ENCODE results near the gene CFH. TPM values are rescaled to one million over a fixed set of nuclear protein-coding genes. Genes with fewer than 3 reads are reported as not detected.

CFH gene
- 121 and 272 TPM in 2 replicates for total RNA-seq (ENCODE audit: low replicate concordance)

DNA sequence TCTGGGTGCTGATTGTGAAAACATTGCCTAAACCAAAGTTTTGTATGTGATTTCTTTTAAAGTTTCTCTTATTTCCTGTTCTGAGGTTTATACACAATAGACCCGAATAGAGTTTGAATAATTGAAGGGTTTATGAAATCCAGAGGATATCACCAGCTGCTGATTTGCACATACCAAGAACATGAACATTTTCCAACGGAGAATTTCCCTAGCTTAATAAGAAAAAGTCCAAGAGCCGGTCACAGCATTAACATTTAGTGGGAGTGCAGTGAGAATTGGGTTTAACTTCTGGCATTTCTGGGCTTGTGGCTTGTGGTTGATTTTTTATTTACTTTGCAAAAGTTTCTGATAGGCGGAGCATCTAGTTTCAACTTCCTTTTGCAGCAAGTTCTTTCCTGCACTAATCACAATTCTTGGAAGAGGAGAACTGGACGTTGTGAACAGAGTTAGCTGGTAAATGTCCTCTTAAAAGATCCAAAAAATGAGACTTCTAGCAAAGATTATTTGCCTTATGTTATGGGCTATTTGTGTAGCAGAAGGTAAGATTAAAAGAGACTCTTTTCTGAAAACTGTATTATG, at the start of gene CFH:
TSS of gene CFH (plus strand) at position 407 of the 579 bp plus-strand sequence. CDS start at position 482, 75 bp downstream.

DNA sequence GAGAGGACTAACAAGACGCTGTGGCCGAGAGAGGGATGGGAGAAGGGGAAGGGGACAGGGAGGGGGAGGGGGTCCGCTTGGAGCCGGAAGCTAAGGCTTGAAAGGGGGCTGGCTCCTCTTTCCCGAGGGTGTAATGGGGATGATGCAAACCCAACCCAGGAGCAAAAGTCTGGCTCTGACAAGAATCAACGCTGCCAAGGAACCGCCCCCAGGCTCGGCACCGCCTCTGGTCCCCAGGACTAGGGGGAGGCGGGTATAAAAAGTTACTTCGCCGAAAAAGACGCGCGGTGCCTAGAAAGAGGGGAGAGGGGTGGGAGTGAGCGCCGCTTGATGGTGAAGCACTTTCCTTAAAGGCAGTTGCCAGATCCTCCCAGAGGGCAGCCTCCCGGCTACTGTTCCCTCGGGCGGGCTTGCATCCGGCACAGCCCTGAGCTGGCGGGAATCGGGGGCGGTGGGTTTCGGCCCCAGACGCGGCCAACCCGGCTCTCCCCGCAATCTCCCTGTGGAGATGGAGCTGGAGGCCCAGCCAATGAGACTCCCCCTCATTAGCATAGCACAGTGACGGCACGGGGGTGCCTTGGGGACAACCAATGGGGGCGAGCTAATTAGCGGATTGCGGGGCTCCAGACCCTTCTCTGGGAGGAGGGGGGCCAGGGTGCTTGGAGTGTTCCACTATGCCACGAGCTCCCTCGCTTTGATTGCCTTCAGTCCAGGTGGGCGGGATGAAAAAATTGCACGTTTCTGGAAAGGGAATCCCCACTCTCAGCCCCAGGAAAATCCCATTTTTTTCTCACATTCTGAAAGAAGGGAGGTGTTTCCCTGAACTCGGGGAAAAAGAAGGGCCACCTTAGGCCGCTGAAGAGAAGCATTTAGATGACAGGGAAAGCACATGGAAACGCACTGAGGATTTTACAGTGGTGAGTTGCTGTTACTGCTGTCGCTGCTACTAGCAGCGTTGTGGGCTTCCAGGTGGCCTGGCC, 43.2 kb upstream of the CFH start, which contains the start of gene KCNT2:
TSS of gene KCNT2 (minus strand) at position 51 of the 980 bp plus-strand sequence. CDS start 131 bp downstream, outside the sequence.

DNA sequence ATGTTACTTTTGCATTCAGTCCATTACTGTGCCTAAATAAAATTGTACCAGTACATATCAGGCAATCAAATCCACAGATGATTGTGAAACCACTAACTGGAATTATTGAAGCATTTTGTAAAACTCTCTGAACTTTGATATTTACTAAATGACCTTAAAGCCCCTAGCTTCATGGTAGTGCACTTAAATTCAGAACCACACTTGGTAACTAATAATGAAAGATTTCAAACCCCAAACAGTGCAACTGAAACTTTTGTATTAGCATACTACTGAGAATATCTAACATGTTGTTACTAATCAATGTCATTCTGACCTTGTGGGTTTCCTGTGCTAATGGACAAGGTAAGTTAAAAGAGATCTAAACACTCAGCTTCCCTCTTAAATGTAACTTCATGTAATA, 122.8 kb downstream of the CFH start, which contains the start of gene CFHR3:
TSS of gene CFHR3 (plus strand) at position 238 of the 400 bp plus-strand sequence. CDS start at position 285, 47 bp downstream.

Other genes starting within 250 kb of the CFH start
- 0.70 and 2.9 TPM in 2 replicates for gene KCNT2, start 43.6 kb upstream of the CFH start, total RNA-seq (ENCODE audit: low replicate concordance)
- not detected in 2 replicates for gene CFHR3, start 122.8 kb downstream of the CFH start, total RNA-seq (ENCODE audit: low replicate concordance)
- 0.15 TPM in 1 of 2 replicates, not detected in the other for gene CFHR1, start 167.7 kb downstream of the CFH start, total RNA-seq (ENCODE audit: low replicate concordance)
- gene CFHR4, start 236.0 kb downstream of the CFH start, total RNA-seq (ENCODE audit: low replicate concordance): not detected in 2 replicates

All from smooth muscle cell of the coronary artery (primary cell).